ENCODE results near the gene USP9X. TPM values are rescaled to one million over a fixed set of nuclear protein-coding genes. Genes with fewer than 3 reads are reported as not detected.

The USP9X gene
- total and polyA plus RNA-seq, 9 of the 15 experiments (the other 6 are each of a cell fraction or from before 2014, with no cell fraction given): 10.9 to 47.8 (median 29.5) TPM

DNA sequence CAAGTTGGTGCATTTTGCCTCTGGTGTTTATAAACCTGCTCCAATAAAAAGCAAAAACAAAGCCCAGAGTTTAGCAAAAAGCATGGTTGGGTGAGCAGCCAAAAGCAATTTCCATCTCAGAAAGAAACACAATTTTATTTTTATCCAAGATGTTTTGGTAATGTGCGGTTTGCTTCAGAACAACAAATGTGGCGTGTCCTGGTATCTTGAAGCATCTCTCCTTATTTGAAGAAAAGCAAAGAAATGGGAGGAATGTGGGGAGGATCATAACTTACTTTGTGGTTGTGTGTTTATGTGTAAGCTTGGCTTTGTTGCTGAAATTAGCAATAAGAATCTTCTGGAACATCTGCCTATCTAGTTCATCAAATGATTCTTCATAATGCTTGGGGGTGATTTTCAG lies 160.4 kb downstream of the USP9X start:
- no peak for FAIRE-seq
- POLR2A ChIA-PET: interaction anchor here (0.6 kb wide), 1 partner anchor 18 kb away, joined by 3 read pairs; no protein-coding TSS in a partner anchor

More for the DNA sequence above, 160.4 kb downstream of the USP9X start:
- ATAC-seq: no peak
- CTCF ChIA-PET (ENCODE audit: low intra/inter-chr PET ratio): no interaction called here
- H3K27ac ChIP-seq (ENCODE audit: extremely low read depth, low read depth, low read length): no peak overlapping the region
- H2AFZ ChIP-seq (ENCODE audit: low read depth, low read length): no peak overlapping the region
- WGBS (ENCODE audit: insufficient coverage, low coverage, missing lambda C conversion rate): 45% methylated on average over 2 of the region's 2 CpGs
- H3K27me3 ChIP-seq (ENCODE audit: control insufficient read depth in 2 of 2, insufficient read depth in 2 of 2, low read length in 2 of 2): no peaks in the 10 kb centered on the region
- intact Hi-C loops (cut with micrococcal nuclease) (no loop called here), in situ Hi-C loops (cut with MboI) (no loop called here)
- H3K9me1 ChIP-seq (ENCODE audit: control insufficient read depth, insufficient read depth, low read length): no peaks in the 10 kb centered on the region
- H3K4me2 ChIP-seq (ENCODE audit: insufficient read depth, low read length): no peak overlapping the region
- BruUV-seq (replicated peaks): no TSS peak
- no peaks in the 10 kb centered on the region for H3K36me3 ChIP-seq (ENCODE audit: control insufficient read depth, insufficient read depth, low read length)
- no peaks in the 10 kb centered on the region for H3K79me2 ChIP-seq (ENCODE audit: control insufficient read depth, insufficient read depth, low read length)
- H4K20me1 ChIP-seq (replicated peaks; ENCODE audit: control insufficient read depth, insufficient read depth, low read length): no peaks in the 10 kb centered on the region
- TF ChIP-seq SNIP1 (IDR thresholded peaks at IDR 0.05; ENCODE audit: low read depth): no peak
- no peak for TF ChIP-seq ZNF324 (CRISPR knock-in tag; IDR thresholded peaks at IDR 0.05)
- TF ChIP-seq ZNF717 (CRISPR knock-in tag; IDR thresholded peaks at IDR 0.05): no peak
- TF ChIP-seq NR3C1 (CRISPR knock-in tag; IDR thresholded peaks at IDR 0.05): no peak
- TF ChIP-seq, protein P1, sequence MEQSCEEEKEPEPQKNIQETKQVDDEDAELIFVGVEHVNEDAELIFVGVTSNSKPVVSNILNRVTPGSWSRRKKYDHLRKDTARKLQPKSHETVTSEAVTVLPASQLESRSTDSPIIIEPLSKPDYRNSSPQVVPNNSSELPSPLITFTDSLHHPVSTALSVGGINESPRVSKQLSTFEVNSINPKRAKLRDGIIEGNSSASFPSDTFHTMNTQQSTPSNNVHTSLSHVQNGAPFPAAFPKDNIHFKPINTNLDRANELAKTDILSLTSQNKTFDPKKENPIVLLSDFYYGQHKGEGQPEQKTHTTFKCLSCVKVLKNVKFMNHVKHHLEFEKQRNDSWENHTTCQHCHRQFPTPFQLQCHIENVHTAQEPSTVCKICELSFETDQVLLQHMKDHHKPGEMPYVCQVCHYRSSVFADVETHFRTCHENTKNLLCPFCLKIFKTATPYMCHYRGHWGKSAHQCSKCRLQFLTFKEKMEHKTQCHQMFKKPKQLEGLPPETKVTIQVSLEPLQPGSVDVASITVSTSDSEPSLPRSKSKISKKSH (CRISPR knock-in tag; IDR thresholded peaks at IDR 0.05): no peak
- TF ChIP-seq, protein P2, sequence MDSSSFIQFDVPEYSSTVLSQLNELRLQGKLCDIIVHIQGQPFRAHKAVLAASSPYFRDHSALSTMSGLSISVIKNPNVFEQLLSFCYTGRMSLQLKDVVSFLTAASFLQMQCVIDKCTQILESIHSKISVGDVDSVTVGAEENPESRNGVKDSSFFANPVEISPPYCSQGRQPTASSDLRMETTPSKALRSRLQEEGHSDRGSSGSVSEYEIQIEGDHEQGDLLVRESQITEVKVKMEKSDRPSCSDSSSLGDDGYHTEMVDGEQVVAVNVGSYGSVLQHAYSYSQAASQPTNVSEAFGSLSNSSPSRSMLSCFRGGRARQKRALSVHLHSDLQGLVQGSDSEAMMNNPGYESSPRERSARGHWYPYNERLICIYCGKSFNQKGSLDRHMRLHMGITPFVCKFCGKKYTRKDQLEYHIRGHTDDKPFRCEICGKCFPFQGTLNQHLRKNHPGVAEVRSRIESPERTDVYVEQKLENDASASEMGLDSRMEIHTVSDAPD (CRISPR knock-in tag; IDR thresholded peaks at IDR 0.05): no peak
- TF ChIP-seq U2AF1 (optimal IDR thresholded peaks at IDR 0.05; ENCODE audit: low read depth, low read length): no peak
- no peak for TF ChIP-seq ILK (tag; IDR thresholded peaks at IDR 0.05; ENCODE audit: borderline replicate concordance, low read depth)
- no peak for TF ChIP-seq BCOR (IDR thresholded peaks at IDR 0.05)
- TF ChIP-seq, protein P3, sequence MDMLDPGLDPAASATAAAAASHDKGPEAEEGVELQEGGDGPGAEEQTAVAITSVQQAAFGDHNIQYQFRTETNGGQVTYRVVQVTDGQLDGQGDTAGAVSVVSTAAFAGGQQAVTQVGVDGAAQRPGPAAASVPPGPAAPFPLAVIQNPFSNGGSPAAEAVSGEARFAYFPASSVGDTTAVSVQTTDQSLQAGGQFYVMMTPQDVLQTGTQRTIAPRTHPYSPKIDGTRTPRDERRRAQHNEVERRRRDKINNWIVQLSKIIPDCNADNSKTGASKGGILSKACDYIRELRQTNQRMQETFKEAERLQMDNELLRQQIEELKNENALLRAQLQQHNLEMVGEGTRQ (CRISPR knock-in tag; IDR thresholded peaks at IDR 0.05): no peak
- TF ChIP-seq SRSF1 (IDR thresholded peaks at IDR 0.05; ENCODE audit: low read depth, low read length): no peak
- TF ChIP-seq, protein P4, sequence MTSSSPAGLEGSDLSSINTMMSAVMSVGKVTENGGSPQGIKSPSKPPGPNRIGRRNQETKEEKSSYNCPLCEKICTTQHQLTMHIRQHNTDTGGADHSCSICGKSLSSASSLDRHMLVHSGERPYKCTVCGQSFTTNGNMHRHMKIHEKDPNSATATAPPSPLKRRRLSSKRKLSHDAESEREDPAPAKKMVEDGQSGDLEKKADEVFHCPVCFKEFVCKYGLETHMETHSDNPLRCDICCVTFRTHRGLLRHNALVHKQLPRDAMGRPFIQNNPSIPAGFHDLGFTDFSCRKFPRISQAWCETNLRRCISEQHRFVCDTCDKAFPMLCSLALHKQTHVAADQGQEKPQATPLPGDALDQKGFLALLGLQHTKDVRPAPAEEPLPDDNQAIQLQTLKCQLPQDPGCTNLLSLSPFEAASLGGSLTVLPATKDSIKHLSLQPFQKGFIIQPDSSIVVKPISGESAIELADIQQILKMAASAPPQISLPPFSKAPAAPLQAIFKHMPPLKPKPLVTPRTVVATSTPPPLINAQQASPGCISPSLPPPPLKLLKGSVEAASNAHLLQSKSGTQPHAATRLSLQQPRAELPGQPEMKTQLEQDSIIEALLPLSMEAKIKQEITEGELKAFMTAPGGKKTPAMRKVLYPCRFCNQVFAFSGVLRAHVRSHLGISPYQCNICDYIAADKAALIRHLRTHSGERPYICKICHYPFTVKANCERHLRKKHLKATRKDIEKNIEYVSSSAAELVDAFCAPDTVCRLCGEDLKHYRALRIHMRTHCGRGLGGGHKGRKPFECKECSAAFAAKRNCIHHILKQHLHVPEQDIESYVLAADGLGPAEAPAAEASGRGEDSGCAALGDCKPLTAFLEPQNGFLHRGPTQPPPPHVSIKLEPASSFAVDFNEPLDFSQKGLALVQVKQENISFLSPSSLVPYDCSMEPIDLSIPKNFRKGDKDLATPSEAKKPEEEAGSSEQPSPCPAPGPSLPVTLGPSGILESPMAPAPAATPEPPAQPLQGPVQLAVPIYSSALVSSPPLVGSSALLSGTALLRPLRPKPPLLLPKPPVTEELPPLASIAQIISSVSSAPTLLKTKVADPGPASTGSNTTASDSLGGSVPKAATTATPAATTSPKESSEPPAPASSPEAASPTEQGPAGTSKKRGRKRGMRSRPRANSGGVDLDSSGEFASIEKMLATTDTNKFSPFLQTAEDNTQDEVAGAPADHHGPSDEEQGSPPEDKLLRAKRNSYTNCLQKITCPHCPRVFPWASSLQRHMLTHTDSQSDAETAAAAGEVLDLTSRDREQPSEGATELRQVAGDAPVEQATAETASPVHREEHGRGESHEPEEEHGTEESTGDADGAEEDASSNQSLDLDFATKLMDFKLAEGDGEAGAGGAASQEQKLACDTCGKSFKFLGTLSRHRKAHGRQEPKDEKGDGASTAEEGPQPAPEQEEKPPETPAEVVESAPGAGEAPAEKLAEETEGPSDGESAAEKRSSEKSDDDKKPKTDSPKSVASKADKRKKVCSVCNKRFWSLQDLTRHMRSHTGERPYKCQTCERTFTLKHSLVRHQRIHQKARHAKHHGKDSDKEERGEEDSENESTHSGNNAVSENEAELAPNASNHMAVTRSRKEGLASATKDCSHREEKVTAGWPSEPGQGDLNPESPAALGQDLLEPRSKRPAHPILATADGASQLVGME (CRISPR knock-in tag; IDR thresholded peaks at IDR 0.05): no peak
- TF ChIP-seq LCOR (CRISPR knock-in tag; IDR thresholded peaks at IDR 0.05): no peak
- no peak for TF ChIP-seq BRD4 (IDR thresholded peaks at IDR 0.05)
- no peak for TF ChIP-seq SMAD4 (CRISPR knock-in tag; conservative IDR thresholded peaks at IDR 0.05)
- no peak overlapping the region for H3K9ac ChIP-seq (ENCODE audit: insufficient read depth in 1 of 2, low read depth in 2 of 2, low read length in 2 of 2)
- H3K4me3 ChIP-seq: no peak overlapping the region
- DNase-seq (ENCODE audit: extremely low read depth in 1 of 4, low spot score in 3 of 4): no peak
- H3K4me1 ChIP-seq (replicated peaks in 1 of 2; ENCODE audit: control insufficient read depth in 2 of 2, insufficient read depth in 2 of 2, low read length in 2 of 2): no peaks in the 10 kb centered on the region; a peak in 1 of 5 replicates
- no peaks in the 10 kb centered on the region for H3K9me3 ChIP-seq (replicated peaks; ENCODE audit: control insufficient read depth, insufficient read depth, low read depth, low read length)
